Daoy (cell line): ENCODE measurements around the gene LDLRAD4. TPM values are rescaled to one million over a fixed set of nuclear protein-coding genes. Genes with fewer than 3 reads are reported as not detected.

Experiments
- DNase-seq: peaks from one replicate; pipeline ENCODE4 v3.0.0-alpha.2; 2015; ENCODE audit warnings: low read depth
- total RNA-seq: library from RNA; depleted of rRNA; stranded (reverse); fragments of >200 nt; shearing (Covaris generic); gene quantifications from 2 replicates; pipeline ENCODE4 v1.2.3, GENCODE V29; 2014

Gene LDLRAD4
- total RNA-seq, 1 experiment from 2014 or later: 8.2 TPM

GRCh38 chr18:13446024-13446423 lies 227.5 kb downstream of the LDLRAD4 start:
- DNase-seq: no peak

- peak; percentile 42 for DNase-seq
Measured at GRCh38 chr18:13446610-13447461, 228.3 kb downstream of the LDLRAD4 start.

GRCh38 chr18:13447621-13448334 lies 229.2 kb downstream of the LDLRAD4 start:
- DNase-seq: peak; percentile 83

- DNase-seq: no peak
Measured at GRCh38 chr18:13448335-13448795, 229.8 kb downstream of the LDLRAD4 start.

GRCh38 chr18:13449651-13450050 lies 231.1 kb downstream of the LDLRAD4 start:
- DNase-seq: no peak

- no peak for DNase-seq
Measured at GRCh38 chr18:13450289-13451212, 232.0 kb downstream of the LDLRAD4 start.

GRCh38 chr18:13451213-13451540 lies 232.6 kb downstream of the LDLRAD4 start:
- no peak for DNase-seq

GRCh38 chr18:13451661-13452387 lies 233.3 kb downstream of the LDLRAD4 start:
- no peak for DNase-seq

- DNase-seq: peak; percentile 73
Measured at GRCh38 chr18:13452388-13452811, 233.8 kb downstream of the LDLRAD4 start.

GRCh38 chr18:13452871-13453680 lies 234.5 kb downstream of the LDLRAD4 start:
- no peak for DNase-seq

- DNase-seq: no peak
Measured at GRCh38 chr18:13453714-13454113, 235.2 kb downstream of the LDLRAD4 start.

GRCh38 chr18:13454363-13455150 lies 236.0 kb downstream of the LDLRAD4 start:
- DNase-seq: no peak

GRCh38 chr18:13455471-13455870 lies 236.9 kb downstream of the LDLRAD4 start:
- DNase-seq: no peak

- DNase-seq: no peak
Measured at GRCh38 chr18:13455960-13456481, 237.5 kb downstream of the LDLRAD4 start.

GRCh38 chr18:13456736-13457271 lies 238.2 kb downstream of the LDLRAD4 start:
- DNase-seq: no peak

GRCh38 chr18:13457327-13457726 lies 238.8 kb downstream of the LDLRAD4 start:
- no peak for DNase-seq

GRCh38 chr18:13460946-13461345 lies 242.4 kb downstream of the LDLRAD4 start:
- no peak for DNase-seq

GRCh38 chr18:13461469-13461868 lies 242.9 kb downstream of the LDLRAD4 start:
- no peak for DNase-seq

GRCh38 chr18:13461936-13462335 lies 243.4 kb downstream of the LDLRAD4 start:
- no peak for DNase-seq
